Loucy (cell line): ENCODE results near the gene ALX3.

ENCODE experiments used
- H2AFZ ChIP-seq: fragments of 200-600 bp; sonication (generic); 2 replicates; pipeline ENCODE4 v1.6.0; 2016; ENCODE audit warnings: antibody characterized with exemption, mild to moderate bottlenecking, low read length, moderate library complexity
- H3F3A ChIP-seq: fragments of 200-600 bp; 2 replicates; pipeline ENCODE4 v1.6.0; 2016; ENCODE audit warnings: antibody characterized with exemption, low read depth, mild to moderate bottlenecking
- H3K27me3 ChIP-seq: fragments of 200-600 bp; sonication (generic); 2 replicates; pipeline ENCODE4 v1.6.1; 2014; ENCODE audit warnings: low read length, mild to moderate bottlenecking; ENCODE audit not compliant: insufficient read depth, poor library complexity, severe bottlenecking
- H3K36me3 ChIP-seq: fragments of 200-600 bp; sonication (generic); 2 replicates; pipeline ENCODE4 v1.6.1; 2016; ENCODE audit warnings: low read length; ENCODE audit not compliant: insufficient read depth
- H3K4me1 ChIP-seq: fragments of 200-600 bp; sonication (generic); 2 replicates; pipeline ENCODE4 v1.5.1; 2014; ENCODE audit warnings: low read length, mild to moderate bottlenecking; ENCODE audit not compliant: insufficient read depth, poor library complexity, severe bottlenecking
- H3K4me2 ChIP-seq: fragments of 200-600 bp; sonication (generic); 2 replicates; pipeline ENCODE4 v1.6.0; 2014; ENCODE audit warnings: antibody characterized with exemption, low read length, low read depth, mild to moderate bottlenecking; ENCODE audit not compliant: poor library complexity, severe bottlenecking
- H3K4me3 ChIP-seq: fragments of 200-600 bp; sonication (generic); 2 replicates; pipeline ENCODE4 v1.5.1; 2014; ENCODE audit warnings: low read length, mild to moderate bottlenecking, mixed read lengths; ENCODE audit not compliant: poor library complexity, severe bottlenecking
- H3K79me2 ChIP-seq: fragments of 200-600 bp; sonication (generic); 2 replicates; pipeline ENCODE4 v1.6.1; 2014; ENCODE audit warnings: low read length; ENCODE audit not compliant: insufficient read depth
- H3K9ac ChIP-seq: fragments of 200-600 bp; sonication (generic); 2 replicates; pipeline ENCODE4 v1.6.0; 2014; ENCODE audit warnings: mild to moderate bottlenecking, low read depth, low read length, moderate library complexity; ENCODE audit not compliant: poor library complexity, severe bottlenecking
- H3K9me2 ChIP-seq: fragments of 200-600 bp; sonication (generic); replicated peaks from 2 replicates; pipeline ENCODE4 v1.6.1; 2016; ENCODE audit warnings: low read depth, low read length, mixed read lengths
- H3K9me3 ChIP-seq: fragments of 200-600 bp; sonication (generic); 2 replicates; pipeline ENCODE4 v1.6.1; 2014; ENCODE audit warnings: mild to moderate bottlenecking, antibody characterized with exemption, low read length, low read depth; ENCODE audit not compliant: insufficient read depth
- H4K20me1 ChIP-seq: fragments of 200-600 bp; sonication (generic); 2 replicates; pipeline ENCODE4 v1.6.0; 2014; ENCODE audit warnings: antibody characterized with exemption, low read length, mild to moderate bottlenecking; ENCODE audit not compliant: insufficient read depth, poor library complexity, severe bottlenecking
- EZH2phosphoT487 ChIP-seq: fragments of 200-600 bp; IDR thresholded peaks from 2 replicates; pipeline ENCODE4 v1.6.1; 2018; ENCODE audit warnings: antibody characterized with exemption, mild to moderate bottlenecking, moderate library complexity, borderline replicate concordance
- TF ChIP-seq, protein P1 (sequence below): fragments of 200-600 bp; sonication (generic); conservative IDR thresholded peaks from 2 replicates; pipeline ENCODE4 v1.5.1; 2014; ENCODE audit warnings: mild to moderate bottlenecking, antibody characterized with exemption, low read length

Gene ALX3

DNA sequence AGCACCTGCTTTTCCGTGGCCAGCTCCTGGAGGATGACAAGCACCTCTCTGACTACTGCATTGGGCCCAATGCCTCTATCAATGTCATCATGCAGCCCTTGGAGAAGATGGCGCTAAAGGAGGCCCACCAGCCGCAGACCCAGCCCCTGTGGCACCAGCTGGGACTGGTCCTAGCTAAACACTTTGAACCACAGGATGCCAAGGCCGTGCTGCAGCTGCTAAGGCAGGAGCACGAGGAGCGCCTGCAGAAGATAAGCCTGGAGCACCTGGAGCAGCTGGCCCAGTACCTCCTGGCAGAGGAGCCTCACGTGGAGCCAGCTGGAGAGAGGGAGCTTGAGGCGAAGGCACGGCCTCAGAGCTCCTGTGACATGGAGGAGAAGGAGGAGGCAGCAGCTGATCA lies 42.2 kb upstream of the ALX3 start:
- H4K20me1 ChIP-seq = no peaks in the 10 kb centered on the region
- no peak overlapping the region for H3K4me3 ChIP-seq
- H3K4me1 ChIP-seq = no peaks in the 10 kb centered on the region
- no peaks in the 10 kb centered on the region for H3K27me3 ChIP-seq
- H3K9me3 ChIP-seq = no peaks in the 10 kb centered on the region
- no peak overlapping the region for H3K9ac ChIP-seq
- no peaks in the 10 kb centered on the region for H3K9me2 ChIP-seq
- H3F3A ChIP-seq = no peaks in the 10 kb centered on the region
- H2AFZ ChIP-seq = no peak overlapping the region
- no peaks in the 10 kb centered on the region for H3K36me3 ChIP-seq
- H3K79me2 ChIP-seq = no peaks in the 10 kb centered on the region
- H3K4me2 ChIP-seq = no peak overlapping the region
- TF ChIP-seq, protein P1, sequence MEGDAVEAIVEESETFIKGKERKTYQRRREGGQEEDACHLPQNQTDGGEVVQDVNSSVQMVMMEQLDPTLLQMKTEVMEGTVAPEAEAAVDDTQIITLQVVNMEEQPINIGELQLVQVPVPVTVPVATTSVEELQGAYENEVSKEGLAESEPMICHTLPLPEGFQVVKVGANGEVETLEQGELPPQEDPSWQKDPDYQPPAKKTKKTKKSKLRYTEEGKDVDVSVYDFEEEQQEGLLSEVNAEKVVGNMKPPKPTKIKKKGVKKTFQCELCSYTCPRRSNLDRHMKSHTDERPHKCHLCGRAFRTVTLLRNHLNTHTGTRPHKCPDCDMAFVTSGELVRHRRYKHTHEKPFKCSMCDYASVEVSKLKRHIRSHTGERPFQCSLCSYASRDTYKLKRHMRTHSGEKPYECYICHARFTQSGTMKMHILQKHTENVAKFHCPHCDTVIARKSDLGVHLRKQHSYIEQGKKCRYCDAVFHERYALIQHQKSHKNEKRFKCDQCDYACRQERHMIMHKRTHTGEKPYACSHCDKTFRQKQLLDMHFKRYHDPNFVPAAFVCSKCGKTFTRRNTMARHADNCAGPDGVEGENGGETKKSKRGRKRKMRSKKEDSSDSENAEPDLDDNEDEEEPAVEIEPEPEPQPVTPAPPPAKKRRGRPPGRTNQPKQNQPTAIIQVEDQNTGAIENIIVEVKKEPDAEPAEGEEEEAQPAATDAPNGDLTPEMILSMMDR = no peak
- no peak for TF ChIP-seq EZH2phosphoT487

DNA sequence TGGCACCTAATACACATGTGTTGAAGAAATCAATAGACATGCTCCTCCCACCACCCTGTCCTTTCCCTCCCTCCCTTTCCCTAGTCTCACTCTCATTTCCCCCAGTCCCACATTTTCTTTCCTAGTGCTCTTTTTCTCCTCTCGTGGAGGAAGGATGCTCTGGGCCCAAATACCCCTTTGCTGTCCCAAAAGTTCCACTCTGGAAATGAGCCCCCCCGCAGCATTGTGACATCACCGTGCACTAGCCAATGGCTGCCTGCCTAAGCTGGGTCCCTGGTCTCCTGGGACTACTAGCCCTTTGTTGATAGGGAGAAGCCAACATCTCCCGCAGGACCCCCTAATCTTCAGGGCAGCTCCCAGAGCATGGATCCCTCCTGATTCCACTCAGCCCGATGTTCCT lies 41.7 kb upstream of the ALX3 start, which contains the start of gene UBL4B:
Gene UBL4B (plus strand): TSS at position 301 of the 400 bp plus-strand sequence. CDS start 92 bp downstream, at position 393.
- Histone ChIP-seq H3K9me2 (no peaks in the 10 kb centered on the region), H3K9me3 (no peaks in the 10 kb centered on the region), H4K20me1 (no peaks in the 10 kb centered on the region), H3K27me3 (no peaks in the 10 kb centered on the region), H2AFZ (no peak within 1 kb of the TSS), H3K4me2 (no peak within 1 kb of the TSS), H3F3A (no peaks in the 10 kb centered on the region), H3K4me1 (no peaks in the 10 kb centered on the region), H3K79me2 (no peaks in the 10 kb centered on the region), H3K36me3 (no peaks in the 10 kb centered on the region), H3K4me3 (no peak within 1 kb of the TSS), H3K9ac (no peak within 1 kb of the TSS)
- TF ChIP-seq, protein P1 = no peak
- TF ChIP-seq EZH2phosphoT487 = no peak

DNA sequence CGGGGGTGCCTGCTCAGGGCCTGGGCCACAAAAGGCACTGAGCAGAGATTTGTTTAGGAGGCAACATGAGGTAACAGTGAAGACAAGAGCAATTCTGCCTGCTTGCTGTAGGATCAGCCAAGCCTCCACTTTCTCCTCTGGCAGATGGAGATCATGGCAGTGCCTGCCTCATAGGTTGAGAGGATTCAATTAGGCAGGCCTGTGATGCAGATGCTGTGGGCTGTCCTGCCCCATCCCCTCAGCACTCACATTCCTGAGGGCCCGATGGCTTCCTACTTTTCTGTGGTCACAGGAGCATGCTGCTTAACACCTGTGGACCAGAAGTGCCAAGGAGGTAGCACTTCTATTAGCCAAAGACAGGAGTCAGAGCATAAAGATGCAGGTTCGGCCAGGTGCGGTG lies 40.6 kb upstream of the ALX3 start:
- Histone ChIP-seq H3K9ac (no peak overlapping the region), H3K9me3 (no peaks in the 10 kb centered on the region), H2AFZ (no peak overlapping the region), H3K4me2 (no peak overlapping the region), H3F3A (no peaks in the 10 kb centered on the region), H3K4me3 (no peak overlapping the region), H3K4me1 (no peaks in the 10 kb centered on the region), H3K9me2 (no peaks in the 10 kb centered on the region), H3K27me3 (no peaks in the 10 kb centered on the region), H3K79me2 (no peaks in the 10 kb centered on the region), H4K20me1 (no peaks in the 10 kb centered on the region), H3K36me3 (no peaks in the 10 kb centered on the region)
- no peak for TF ChIP-seq EZH2phosphoT487
- TF ChIP-seq, protein P1 = no peak
